ENCODE data around the gene FTO. TPM values are rescaled to one million over a fixed set of nuclear protein-coding genes. Genes with fewer than 3 reads are reported as not detected.

FTO gene
- total RNA-seq, 1 donor from 2014 or later: 65.8 TPM

GRCh38 chr16:54148974-54149373 is 445.0 kb downstream of the FTO start:
- H3K27me3 Mint-ChIP-seq: peaks cover 9% of the 10 kb centered on the region
- no peak for ATAC-seq (ENCODE audit: low read depth)
- no peaks in the 10 kb centered on the region for H3K36me3 Mint-ChIP-seq (ENCODE audit: low read depth)
- H3K4me1 Mint-ChIP-seq: no peaks in the 10 kb centered on the region
- ChIA-PET POLR2A (no interaction called here), CTCF (no interaction called here)
- no peak overlapping the region for H3K27ac Mint-ChIP-seq
- no peak overlapping the region for H3K4me3 Mint-ChIP-seq
- TF ChIP-seq, protein P1, sequence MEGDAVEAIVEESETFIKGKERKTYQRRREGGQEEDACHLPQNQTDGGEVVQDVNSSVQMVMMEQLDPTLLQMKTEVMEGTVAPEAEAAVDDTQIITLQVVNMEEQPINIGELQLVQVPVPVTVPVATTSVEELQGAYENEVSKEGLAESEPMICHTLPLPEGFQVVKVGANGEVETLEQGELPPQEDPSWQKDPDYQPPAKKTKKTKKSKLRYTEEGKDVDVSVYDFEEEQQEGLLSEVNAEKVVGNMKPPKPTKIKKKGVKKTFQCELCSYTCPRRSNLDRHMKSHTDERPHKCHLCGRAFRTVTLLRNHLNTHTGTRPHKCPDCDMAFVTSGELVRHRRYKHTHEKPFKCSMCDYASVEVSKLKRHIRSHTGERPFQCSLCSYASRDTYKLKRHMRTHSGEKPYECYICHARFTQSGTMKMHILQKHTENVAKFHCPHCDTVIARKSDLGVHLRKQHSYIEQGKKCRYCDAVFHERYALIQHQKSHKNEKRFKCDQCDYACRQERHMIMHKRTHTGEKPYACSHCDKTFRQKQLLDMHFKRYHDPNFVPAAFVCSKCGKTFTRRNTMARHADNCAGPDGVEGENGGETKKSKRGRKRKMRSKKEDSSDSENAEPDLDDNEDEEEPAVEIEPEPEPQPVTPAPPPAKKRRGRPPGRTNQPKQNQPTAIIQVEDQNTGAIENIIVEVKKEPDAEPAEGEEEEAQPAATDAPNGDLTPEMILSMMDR (IDR thresholded peaks at IDR 0.05): no peak
- no peaks in the 10 kb centered on the region for H3K9me3 Mint-ChIP-seq
- no peak for DNase-seq
- intact Hi-C loops (cut with micrococcal nuclease): no loop called here

GRCh38 chr16:54150861-54151260 is 446.9 kb downstream of the FTO start:
- TF ChIP-seq, protein P1 (IDR thresholded peaks at IDR 0.05): no peak
- ChIA-PET CTCF (no interaction called here), POLR2A (no interaction called here)
- no peak for ATAC-seq (ENCODE audit: low read depth)
- H3K27ac Mint-ChIP-seq: no peak overlapping the region
- H3K27me3 Mint-ChIP-seq: peaks cover 5% of the 10 kb centered on the region
- H3K4me1 Mint-ChIP-seq: no peaks in the 10 kb centered on the region
- no peaks in the 10 kb centered on the region for H3K9me3 Mint-ChIP-seq
- DNase-seq: no peak
- intact Hi-C loops (cut with micrococcal nuclease): no loop called here
- H3K36me3 Mint-ChIP-seq (ENCODE audit: low read depth): no peaks in the 10 kb centered on the region
- no peak overlapping the region for H3K4me3 Mint-ChIP-seq

DNA sequence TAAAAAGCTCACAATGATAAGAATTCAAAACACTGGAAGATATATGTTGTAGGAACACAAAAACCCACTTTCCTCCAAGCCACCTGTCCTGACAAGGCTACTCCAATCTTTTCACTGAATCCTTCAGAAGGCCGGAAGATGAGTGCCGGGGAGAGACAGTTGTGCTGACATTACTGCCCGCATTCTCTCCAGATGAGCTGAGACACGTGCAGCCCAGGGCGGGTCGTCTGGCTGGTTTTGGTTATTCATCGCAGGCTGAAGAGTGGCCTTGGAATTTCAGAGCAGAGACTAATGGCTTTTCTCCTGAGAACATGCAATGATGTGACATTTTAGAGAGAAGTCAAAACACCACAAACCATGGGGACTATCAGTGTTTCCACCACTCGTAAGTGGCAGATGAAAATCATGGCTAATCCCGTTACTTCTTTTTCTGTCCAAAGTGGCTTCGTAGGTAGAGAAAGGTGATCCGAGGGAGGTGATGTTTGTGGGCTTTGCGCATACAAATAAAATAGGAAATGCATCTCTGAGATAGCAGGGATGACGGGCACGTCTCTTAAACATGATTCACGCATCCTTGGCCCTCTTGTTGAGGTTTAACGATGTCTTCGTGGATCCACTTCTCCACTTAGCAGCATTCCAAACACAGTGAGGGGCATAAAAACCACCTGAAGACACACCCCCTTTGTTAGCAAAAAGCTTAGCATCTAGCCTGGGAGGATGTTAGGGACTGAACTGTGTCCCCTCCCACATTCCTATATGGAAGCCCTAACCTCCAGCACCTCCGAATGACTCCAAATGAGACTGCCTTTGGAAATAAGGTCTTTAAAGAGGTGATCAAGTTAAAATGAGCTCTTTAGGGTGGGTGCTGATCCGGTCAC is 448.6 kb downstream of the FTO start:
- H3K36me3 Mint-ChIP-seq (ENCODE audit: low read depth): no peaks in the 10 kb centered on the region
- intact Hi-C loops (cut with micrococcal nuclease): no loop called here
- TF ChIP-seq, protein P1 (IDR thresholded peaks at IDR 0.05): no peak
- H3K4me3 Mint-ChIP-seq: no peak overlapping the region
- ChIA-PET POLR2A (no interaction called here), CTCF (no interaction called here)
- no peaks in the 10 kb centered on the region for H3K9me3 Mint-ChIP-seq
- peaks cover 5% of the 10 kb centered on the region for H3K27me3 Mint-ChIP-seq
- DNase-seq: no peak
- no peak for ATAC-seq (ENCODE audit: low read depth)
- H3K27ac Mint-ChIP-seq: no peak overlapping the region
- no peaks in the 10 kb centered on the region for H3K4me1 Mint-ChIP-seq

DNA sequence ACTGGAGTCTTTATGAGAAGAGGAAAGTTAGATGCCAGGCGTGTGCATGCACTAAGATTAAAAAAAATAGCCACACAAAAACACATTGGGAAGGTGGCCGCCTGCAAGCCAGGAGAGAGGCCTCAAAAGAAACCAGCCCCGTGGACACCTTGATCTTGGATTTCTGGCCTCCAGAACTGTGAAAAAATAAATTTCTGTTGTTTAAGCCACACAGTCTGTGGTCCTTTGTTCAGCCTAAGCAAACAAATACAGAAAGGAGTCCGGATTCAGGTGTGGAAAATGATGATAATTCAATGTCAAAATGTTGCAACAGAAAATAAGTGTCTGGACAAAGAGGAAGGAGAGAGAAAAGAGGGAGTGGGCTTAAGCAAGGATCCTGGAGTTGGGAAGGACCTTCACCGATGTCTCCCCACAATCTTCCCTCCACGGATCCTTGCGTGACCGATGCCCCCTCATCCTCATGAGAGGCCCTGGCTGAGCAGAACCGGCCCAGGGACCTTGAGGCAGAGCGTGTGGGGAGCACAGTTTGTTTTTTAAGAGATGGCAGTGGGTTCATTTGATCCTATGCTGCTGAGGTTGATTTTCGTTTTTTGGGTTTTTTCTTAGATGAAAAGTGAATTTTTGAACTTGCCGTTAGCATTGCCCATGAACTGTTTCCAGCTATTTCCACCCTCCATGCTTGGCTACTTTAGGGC is 449.4 kb downstream of the FTO start:
- ATAC-seq (ENCODE audit: low read depth): no peak
- CTCF ChIA-PET: no interaction called here
- peaks cover 4% of the 10 kb centered on the region for H3K27me3 Mint-ChIP-seq

GRCh38 chr16:54156349-54156748 is 452.4 kb downstream of the FTO start:
- intact Hi-C loops (cut with micrococcal nuclease): no loop called here
- H3K27me3 Mint-ChIP-seq: no peaks in the 10 kb centered on the region
- DNase-seq (no peak), ATAC-seq (ENCODE audit: low read depth) (no peak)
- POLR2A ChIA-PET: no interaction called here
- H3K4me1 Mint-ChIP-seq: no peaks in the 10 kb centered on the region
- TF ChIP-seq, protein P1 (IDR thresholded peaks at IDR 0.05): no peak
- peaks cover 4% of the 10 kb centered on the region for H3K9me3 Mint-ChIP-seq
- no peaks in the 10 kb centered on the region for H3K36me3 Mint-ChIP-seq (ENCODE audit: low read depth)
- no peak overlapping the region for H3K27ac Mint-ChIP-seq
- H3K4me3 Mint-ChIP-seq: no peak overlapping the region
- CTCF ChIA-PET: no interaction called here

More for the DNA sequence above, 449.4 kb downstream of the FTO start:
- Mint-ChIP-seq H3K4me3 (no peak overlapping the region), H3K27ac (no peak overlapping the region), H3K9me3 (no peaks in the 10 kb centered on the region), H3K4me1 (no peaks in the 10 kb centered on the region), H3K36me3 (ENCODE audit: low read depth) (no peaks in the 10 kb centered on the region)
- POLR2A ChIA-PET: no interaction called here
- intact Hi-C loops (cut with micrococcal nuclease): no loop called here
- TF ChIP-seq, protein P1 (IDR thresholded peaks at IDR 0.05): no peak
- no peak for DNase-seq

Measured in activated B cell treated with CpG ODN at 0.5 μM for 24 hours (primary cell).